H1 (cell line): ENCODE results near the gene EPN3.

ENCODE experiments used
- CREB1 ChIP-seq: IDR thresholded peaks from 2 replicates; pipeline ENCODE4 v1.6.1; 2012; ENCODE audit warnings: inconsistent platforms
- EP300 ChIP-seq, 2 experiments: IDR thresholded peaks; 1 replicate in 1 of 2; 2 replicates in 1 of 2; pipeline ENCODE4 v1.6.1; 2011 to 2012; ENCODE audit warnings: low read depth in 2 of 2, low read length in 2 of 2, mild to moderate bottlenecking in 2 of 2, borderline replicate concordance in 1 of 2, inconsistent platforms in 1 of 2, moderate library complexity in 1 of 2
- KDM1A ChIP-seq: fragments of 200-600, 300-600 bp; sonication (generic); IDR thresholded peaks from 2 replicates; pipeline ENCODE4 v1.7.1; 2016; ENCODE audit warnings: mild to moderate bottlenecking, low read length, borderline replicate concordance
- SIN3A ChIP-seq, 2 experiments: IDR thresholded peaks in 1 of 2; conservative IDR thresholded peaks in 1 of 2; 2 replicates each; pipeline ENCODE4 v1.6.1; 2011 to 2012; ENCODE audit warnings: low read length in 2 of 2, improper control_type of control experiment in 1 of 2, low read depth in 1 of 2, mild to moderate bottlenecking in 1 of 2
- SP1 ChIP-seq: IDR thresholded peaks from 2 replicates; pipeline ENCODE4 v1.6.1; 2011; ENCODE audit warnings: low read depth, low read length
- TF ChIP-seq, protein P1 (sequence below), 3 experiments: IDR thresholded peaks; 1 replicate in 2 of 3; 2 replicates in 1 of 3; pipeline versions ENCODE4 v1.5.1 to v1.6.1; 2011; ENCODE audit warnings: low read length in 3 of 3, mild to moderate bottlenecking in 3 of 3, inconsistent platforms in 2 of 3, low read depth in 1 of 3, moderate library complexity in 1 of 3; ENCODE audit not compliant: insufficient read depth in 1 of 3; ENCODE audit errors: control extremely low read depth in 1 of 3
- TF ChIP-seq, protein P2 (sequence below): IDR thresholded peaks from 2 replicates; pipeline ENCODE4 v1.6.1; 2011; ENCODE audit warnings: low read length, improper control_type of control experiment

DNA sequence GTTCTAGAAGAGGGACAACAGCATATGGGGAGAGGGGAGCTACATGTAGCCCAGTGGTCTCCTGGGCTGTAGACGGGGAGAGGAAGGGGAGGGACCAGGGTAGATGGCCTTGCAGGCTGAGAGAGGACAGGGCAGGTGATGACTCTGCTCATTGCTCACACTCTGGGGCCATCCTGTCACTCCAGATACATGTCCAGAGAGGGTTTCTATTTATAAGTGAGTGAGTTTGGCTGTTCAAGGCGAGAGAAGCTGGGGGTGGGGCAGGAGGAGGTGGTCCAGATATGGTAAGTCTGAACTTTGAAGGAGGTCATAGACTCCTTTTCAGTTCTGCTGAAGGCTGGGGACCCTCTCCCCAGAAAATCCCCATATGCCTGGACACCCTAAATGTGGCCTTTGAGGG lies 50.2 kb downstream of the EPN3 start:
- TF ChIP-seq CREB1 (no peak), EP300 (IDR thresholded peaks at IDR 0.05; ENCODE audit: borderline replicate concordance in 1 of 2, low read depth in 2 of 2, low read length in 2 of 2) (no peak), SP1 (no peak), SIN3A (conservative IDR thresholded peaks at IDR 0.05 in 1 of 2, IDR thresholded peaks at IDR 0.05 in 1 of 2; ENCODE audit: low read depth in 1 of 2, low read length in 2 of 2) (no peak), KDM1A (no peak)
- TF ChIP-seq, protein P1, sequence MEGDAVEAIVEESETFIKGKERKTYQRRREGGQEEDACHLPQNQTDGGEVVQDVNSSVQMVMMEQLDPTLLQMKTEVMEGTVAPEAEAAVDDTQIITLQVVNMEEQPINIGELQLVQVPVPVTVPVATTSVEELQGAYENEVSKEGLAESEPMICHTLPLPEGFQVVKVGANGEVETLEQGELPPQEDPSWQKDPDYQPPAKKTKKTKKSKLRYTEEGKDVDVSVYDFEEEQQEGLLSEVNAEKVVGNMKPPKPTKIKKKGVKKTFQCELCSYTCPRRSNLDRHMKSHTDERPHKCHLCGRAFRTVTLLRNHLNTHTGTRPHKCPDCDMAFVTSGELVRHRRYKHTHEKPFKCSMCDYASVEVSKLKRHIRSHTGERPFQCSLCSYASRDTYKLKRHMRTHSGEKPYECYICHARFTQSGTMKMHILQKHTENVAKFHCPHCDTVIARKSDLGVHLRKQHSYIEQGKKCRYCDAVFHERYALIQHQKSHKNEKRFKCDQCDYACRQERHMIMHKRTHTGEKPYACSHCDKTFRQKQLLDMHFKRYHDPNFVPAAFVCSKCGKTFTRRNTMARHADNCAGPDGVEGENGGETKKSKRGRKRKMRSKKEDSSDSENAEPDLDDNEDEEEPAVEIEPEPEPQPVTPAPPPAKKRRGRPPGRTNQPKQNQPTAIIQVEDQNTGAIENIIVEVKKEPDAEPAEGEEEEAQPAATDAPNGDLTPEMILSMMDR (IDR thresholded peaks at IDR 0.05; ENCODE audit: control extremely low read depth in 1 of 3, insufficient read depth in 1 of 3, low read depth in 1 of 3, low read length in 3 of 3) = no peak
- TF ChIP-seq, protein P2, sequence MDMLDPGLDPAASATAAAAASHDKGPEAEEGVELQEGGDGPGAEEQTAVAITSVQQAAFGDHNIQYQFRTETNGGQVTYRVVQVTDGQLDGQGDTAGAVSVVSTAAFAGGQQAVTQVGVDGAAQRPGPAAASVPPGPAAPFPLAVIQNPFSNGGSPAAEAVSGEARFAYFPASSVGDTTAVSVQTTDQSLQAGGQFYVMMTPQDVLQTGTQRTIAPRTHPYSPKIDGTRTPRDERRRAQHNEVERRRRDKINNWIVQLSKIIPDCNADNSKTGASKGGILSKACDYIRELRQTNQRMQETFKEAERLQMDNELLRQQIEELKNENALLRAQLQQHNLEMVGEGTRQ = no peak
